T-cell (primary cell): ENCODE measurements around the gene FRZB. TPM values are rescaled to one million over a fixed set of nuclear protein-coding genes. Genes with fewer than 3 reads are reported as not detected.

ENCODE experiments used
- ATAC-seq, 4 experiments: fragments of 200-7000 bp in 3 of 4; fragments of 150-1000 bp in 1 of 4; cut with Tn5 transposase; replicated peaks in 1 of 4; 1 replicate in 3 of 4; 2 replicates in 1 of 4; pipeline ENCODE4 v1.10.0; 2021; ENCODE audit warnings: moderate library complexity in 3 of 4, mild to moderate bottlenecking in 2 of 4, moderate number of reproducible peaks in 1 of 4
- CTCF ChIA-PET, 2 donors: fragments of 300-600 bp; sonication (Branson Sonifier 250); formaldehyde crosslinking; loops; one replicate each; lab custom pipeline; 2022; ENCODE audit warnings: antibody characterized with exemption in 2 of 2; lab: Charles Lee
- POLR2A ChIA-PET, 2 donors: fragments of 300-600 bp; sonication (Branson Sonifier 250); formaldehyde crosslinking; loops; one replicate each; lab custom pipeline; 2022; ENCODE audit warnings: antibody characterized with exemption in 2 of 2; lab: Charles Lee
- DNase-seq, 35 experiments: peaks; one replicate each; pipeline versions ENCODE4 v3.0.0 to v3.0.0-alpha.2; 2013 to 2023
- H3K27ac ChIP-seq: one replicate; pipeline ENCODE4 v1.5.1; 2013; ENCODE audit warnings: low read length
- H3K27me3 ChIP-seq, 2 experiments: replicated peaks in 1 of 2; 1 replicate in 1 of 2; 2 replicates in 1 of 2; pipeline versions ENCODE4 v1.6.1 to v1.7.0; 2013; ENCODE audit warnings: low read length in 1 of 2, mixed read lengths in 1 of 2; ENCODE audit not compliant: control insufficient read depth in 2 of 2, insufficient read depth in 2 of 2; ENCODE audit errors: extremely low read depth in 1 of 2
- H3K36me3 ChIP-seq, 2 donors: 1 replicate in 1 of 2; 2 replicates in 1 of 2; pipeline versions ENCODE4 v1.6.1 to v1.7.0; 2013; ENCODE audit warnings: low read length in 1 of 2; ENCODE audit not compliant: control insufficient read depth in 2 of 2, insufficient read depth in 1 of 2; ENCODE audit errors: extremely low read depth in 1 of 2
- H3K4me1 ChIP-seq, 2 experiments: 1 replicate in 1 of 2; 2 replicates in 1 of 2; pipeline versions ENCODE4 v1.6.1 to v1.7.0; 2013; ENCODE audit warnings: low read length in 2 of 2, mixed read lengths in 1 of 2; ENCODE audit not compliant: insufficient read depth in 2 of 2, control insufficient read depth in 1 of 2; ENCODE audit errors: extremely low read depth in 1 of 2
- H3K4me3 ChIP-seq, 2 donors: 1 replicate in 1 of 2; 2 replicates in 1 of 2; pipeline versions ENCODE4 v1.5.1 to v1.7.0; 2013; ENCODE audit warnings: mild to moderate bottlenecking in 2 of 2, low read length in 1 of 2, moderate library complexity in 1 of 2; ENCODE audit not compliant: control insufficient read depth in 1 of 2; ENCODE audit errors: extremely low read depth in 1 of 2
- H3K9me3 ChIP-seq: 2 replicates; pipeline ENCODE4 v1.7.0; 2013
- H3K27ac Mint-ChIP-seq, 2 donors: one replicate each; pipeline ENCODE4 v1.8.0; 2020 to 2021; ENCODE audit warnings: mild to moderate bottlenecking in 2 of 2, mixed read lengths in 2 of 2
- H3K27me3 Mint-ChIP-seq, 2 donors: one replicate each; pipeline ENCODE4 v1.8.0; 2021 to 2022; ENCODE audit warnings: mixed read lengths in 2 of 2
- H3K36me3 Mint-ChIP-seq: one replicate; pipeline ENCODE4 v1.8.0; 2021; ENCODE audit warnings: mixed read lengths
- H3K4me1 Mint-ChIP-seq, 3 donors: one replicate each; pipeline ENCODE4 v1.8.0; 2020 to 2022; ENCODE audit warnings: mixed read lengths in 3 of 3, mild to moderate bottlenecking in 1 of 3
- H3K4me3 Mint-ChIP-seq, 3 donors: one replicate each; pipeline ENCODE4 v1.8.0; 2020 to 2022; ENCODE audit warnings: mild to moderate bottlenecking in 3 of 3, mixed read lengths in 3 of 3, moderate library complexity in 3 of 3
- H3K9me3 Mint-ChIP-seq, 3 donors: one replicate each; pipeline ENCODE4 v1.8.0; 2020 to 2022; ENCODE audit warnings: mixed read lengths in 3 of 3
- WGBS: methylation state at CpG from one replicate; pipeline ENCODE4 v1.1.5; 2013; ENCODE audit warnings: missing lambda C conversion rate; ENCODE audit not compliant: insufficient coverage; 5-methylcytosine and 5-hydroxymethylcytosine counted together
- total RNA-seq, 35 experiments: library from RNA in 6 of 35; stranded (reverse) in 6 of 35; fragments of 120-200 nt in 1 of 35; gene quantifications; one replicate each; pipeline versions ENCODE4 v1.2.1 to v1.2.4 and lab custom pipeline; 2013 to 2026

The FRZB gene
- total RNA-seq, 5 donors from 2014 or later (not counting 1 experiment from before 2014, with no cell fraction given), result 0.06 to 0.15 (median 0.07) TPM; not detected in 2

GRCh38 chr2:182821182-182821581 is 45.3 kb downstream of the FRZB start:
- ATAC-seq (no peak), DNase-seq (no peak)
- H3K27me3 Mint-ChIP-seq, result peaks cover 12% of the 10 kb centered on the region in 2 donors
- no peaks in the 10 kb centered on the region for H3K36me3 Mint-ChIP-seq
- H3K9me3 Mint-ChIP-seq, result no peaks in the 10 kb centered on the region
- H3K4me3 Mint-ChIP-seq, result no peak overlapping the region
- no peak overlapping the region for H3K4me3 ChIP-seq
- H3K27ac ChIP-seq, result no peak overlapping the region
- H3K36me3 ChIP-seq, result no peaks in the 10 kb centered on the region
- peaks cover 0 to 6% of the 10 kb centered on the region in 2 experiments for H3K27me3 ChIP-seq
- H3K4me1 Mint-ChIP-seq, result no peaks in the 10 kb centered on the region
- H3K9me3 ChIP-seq, result no peaks in the 10 kb centered on the region
- CTCF ChIA-PET, result no interaction called here
- no CpG with 5 or more reads among the region's 2 CpGs for WGBS
- no peak overlapping the region for H3K27ac Mint-ChIP-seq
- POLR2A ChIA-PET, result interaction anchor here in 1 of 2 donors (0.7 kb wide), 1 partner anchor 20 kb away, joined by 3 read pairs; no protein-coding TSS in a partner anchor
- no peaks in the 10 kb centered on the region for H3K4me1 ChIP-seq

GRCh38 chr2:182819412-182819811 is 47.0 kb downstream of the FRZB start:
- ATAC-seq (no peak), DNase-seq (no peak)
- Histone ChIP-seq H3K9me3 (no peaks in the 10 kb centered on the region), H3K4me1 (no peaks in the 10 kb centered on the region), H3K27me3 (peaks cover 0 to 5% of the 10 kb centered on the region in 2 experiments), H3K36me3 (no peaks in the 10 kb centered on the region), H3K27ac (no peak overlapping the region), H3K4me3 (no peak overlapping the region)
- WGBS, result 100% methylated on average over 1 of the region's 4 CpGs
- no peak overlapping the region for H3K4me3 Mint-ChIP-seq
- POLR2A ChIA-PET, result interaction anchor here in 1 of 2 donors (0.7 kb wide), 1 partner anchor 82 kb away, joined by 3 read pairs; no protein-coding TSS in a partner anchor
- no peaks in the 10 kb centered on the region for H3K9me3 Mint-ChIP-seq
- no peak overlapping the region for H3K27ac Mint-ChIP-seq
- H3K27me3 Mint-ChIP-seq, result peaks cover 12 to 14% of the 10 kb centered on the region in 2 donors
- H3K36me3 Mint-ChIP-seq, result no peaks in the 10 kb centered on the region
- no peaks in the 10 kb centered on the region for H3K4me1 Mint-ChIP-seq
- CTCF ChIA-PET, result interaction anchor here in 1 of 2 donors (0.5 to 0.7 kb wide), 2 partner anchors 13 to 42 kb away, joined by 4 read pairs; no protein-coding TSS in a partner anchor

GRCh38 chr2:182818925-182819324 is 47.5 kb downstream of the FRZB start:
- Histone ChIP-seq H3K4me1 (no peaks in the 10 kb centered on the region), H3K9me3 (no peaks in the 10 kb centered on the region), H3K27ac (no peak overlapping the region), H3K27me3 (peaks cover 0 to 7% of the 10 kb centered on the region in 2 experiments), H3K4me3 (no peak overlapping the region), H3K36me3 (no peaks in the 10 kb centered on the region)
- H3K4me1 Mint-ChIP-seq, result no peaks in the 10 kb centered on the region
- no peak overlapping the region for H3K27ac Mint-ChIP-seq
- ATAC-seq (no peak), DNase-seq (no peak)
- ChIA-PET POLR2A (interaction anchor here in 1 of 2 donors (0.7 kb wide), 1 partner anchor 83 kb away, joined by 3 read pairs; no protein-coding TSS in a partner anchor), CTCF (interaction anchor here in 1 of 2 donors (0.7 kb wide), 1 partner anchor 41 kb away, joined by 4 read pairs; no protein-coding TSS in a partner anchor)
- H3K36me3 Mint-ChIP-seq, result no peaks in the 10 kb centered on the region
- H3K27me3 Mint-ChIP-seq, result peaks cover 9 to 11% of the 10 kb centered on the region in 2 donors
- WGBS, result no CpG with 5 or more reads among the region's 4 CpGs
- no peak overlapping the region for H3K4me3 Mint-ChIP-seq
- no peaks in the 10 kb centered on the region for H3K9me3 Mint-ChIP-seq

GRCh38 chr2:182818501-182818900 is 47.9 kb downstream of the FRZB start:
- H3K9me3 Mint-ChIP-seq, result no peaks in the 10 kb centered on the region
- ATAC-seq (no peak), DNase-seq (no peak)
- peaks cover 5 to 7% of the 10 kb centered on the region in 2 donors for H3K27me3 Mint-ChIP-seq
- CTCF ChIA-PET, result no interaction called here
- WGBS, result no CpG with 5 or more reads among the region's 3 CpGs
- H3K4me1 Mint-ChIP-seq, result no peaks in the 10 kb centered on the region
- H3K27ac Mint-ChIP-seq, result no peak overlapping the region
- no peak overlapping the region for H3K4me3 ChIP-seq
- H3K4me1 ChIP-seq, result no peaks in the 10 kb centered on the region
- no peak overlapping the region for H3K27ac ChIP-seq
- H3K27me3 ChIP-seq, result peaks cover 0 to 7% of the 10 kb centered on the region in 2 experiments
- no peaks in the 10 kb centered on the region for H3K36me3 Mint-ChIP-seq
- H3K4me3 Mint-ChIP-seq, result no peak overlapping the region
- no peaks in the 10 kb centered on the region for H3K36me3 ChIP-seq
- H3K9me3 ChIP-seq, result no peaks in the 10 kb centered on the region
- POLR2A ChIA-PET, result no interaction called here

- Histone ChIP-seq H3K4me1 (no peaks in the 10 kb centered on the region), H3K27me3 (peaks cover 0 to 7% of the 10 kb centered on the region in 2 experiments), H3K36me3 (no peaks in the 10 kb centered on the region), H3K27ac (no peak overlapping the region), H3K4me3 (no peak overlapping the region), H3K9me3 (no peaks in the 10 kb centered on the region)
- Mint-ChIP-seq H3K4me1 (no peaks in the 10 kb centered on the region), H3K27ac (no peak overlapping the region), H3K36me3 (no peaks in the 10 kb centered on the region), H3K4me3 (no peak overlapping the region), H3K9me3 (no peaks in the 10 kb centered on the region), H3K27me3 (peaks cover 5% of the 10 kb centered on the region in 2 donors)
- DNase-seq, result no peak
- ChIA-PET POLR2A (interaction anchor here in 1 of 2 donors (0.6 kb wide), 1 partner anchor 89 kb away, joined by 4 read pairs; no protein-coding TSS in a partner anchor), CTCF (no interaction called here)
- ATAC-seq, result no peak
- WGBS, result no CpG with 5 or more reads among the region's 2 CpGs
Observed at GRCh38 chr2:182817558-182817957, 48.9 kb downstream of the FRZB start.

- H3K27me3 Mint-ChIP-seq, result peaks cover 8 to 9% of the 10 kb centered on the region in 2 donors
- no peaks in the 10 kb centered on the region for H3K9me3 Mint-ChIP-seq
- H3K36me3 ChIP-seq, result no peaks in the 10 kb centered on the region
- CTCF ChIA-PET, result no interaction called here
- ATAC-seq (no peak), DNase-seq (no peak)
- no peak overlapping the region for H3K4me3 ChIP-seq
- no peak overlapping the region for H3K27ac ChIP-seq
- H3K36me3 Mint-ChIP-seq, result no peaks in the 10 kb centered on the region
- no peaks in the 10 kb centered on the region for H3K4me1 ChIP-seq
- H3K4me3 Mint-ChIP-seq, result no peak overlapping the region
- POLR2A ChIA-PET, result interaction anchor here in 1 of 2 donors (0.6 kb wide), 1 partner anchor 90 kb away, joined by 4 read pairs; no protein-coding TSS in a partner anchor
- no peaks in the 10 kb centered on the region for H3K9me3 ChIP-seq
- peaks cover 0 to 7% of the 10 kb centered on the region in 2 experiments for H3K27me3 ChIP-seq
- no peaks in the 10 kb centered on the region for H3K4me1 Mint-ChIP-seq
- no peak overlapping the region for H3K27ac Mint-ChIP-seq
Observed at GRCh38 chr2:182816866-182817265, 49.6 kb downstream of the FRZB start.
